ENCODE results near the gene STAG3. TPM values are rescaled to one million over a fixed set of nuclear protein-coding genes. Genes with fewer than 3 reads are reported as not detected.

Gene STAG3
- total and polyA plus RNA-seq, 9 of the 15 experiments (the other 6 are each of a cell fraction or from before 2014, with no cell fraction given) = 0.54 to 2.5 (median 1.7) TPM

DNA sequence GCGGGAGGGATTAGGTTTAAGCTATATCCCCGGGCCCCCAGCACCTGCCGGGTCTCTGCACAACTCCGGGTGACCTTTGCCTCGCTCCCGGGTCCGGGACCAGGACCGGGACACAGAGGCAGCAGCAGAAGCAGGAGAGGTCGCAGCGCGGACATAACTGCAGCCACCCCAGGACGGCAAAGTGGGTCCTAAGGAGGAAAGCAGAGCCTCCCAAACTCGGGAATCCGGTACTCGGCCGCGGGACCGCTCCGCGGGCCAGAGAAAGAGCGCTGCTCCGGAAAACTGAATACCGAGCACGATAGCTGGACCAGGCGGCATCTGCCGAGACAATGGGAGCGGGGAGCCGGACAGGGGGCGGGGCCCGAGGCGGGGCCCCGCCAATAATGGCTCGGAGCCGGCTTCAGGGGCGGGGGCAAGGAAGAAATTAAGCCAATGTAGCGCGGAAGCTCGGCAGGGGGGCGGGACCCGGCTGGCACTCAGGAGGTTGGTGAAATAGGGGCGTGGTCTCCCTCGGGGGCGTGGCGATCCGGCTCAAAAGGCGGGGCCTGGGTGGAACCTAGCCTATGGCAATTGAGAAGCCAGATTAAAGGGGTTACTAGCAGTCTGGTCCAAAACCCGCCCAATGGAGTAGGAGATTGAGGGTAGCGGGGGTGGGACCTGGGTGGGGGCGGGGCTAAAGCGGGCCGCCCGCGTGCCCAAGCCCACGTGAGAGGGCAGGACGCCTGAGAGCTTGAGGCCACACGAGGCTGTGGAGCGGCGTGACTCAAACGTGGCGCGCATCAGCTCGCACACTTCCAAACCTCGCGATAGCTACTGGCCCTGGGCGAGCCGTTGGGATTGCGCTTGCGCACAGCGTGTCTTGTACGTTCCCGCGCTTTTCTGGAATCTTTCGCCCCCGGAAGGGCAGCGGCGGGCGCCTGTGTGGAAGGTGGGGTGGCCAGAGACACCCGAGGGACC lies at the start of gene STAG3, which contains the start of gene GPC2 (continued):
- TF ChIP-seq, protein P1, sequence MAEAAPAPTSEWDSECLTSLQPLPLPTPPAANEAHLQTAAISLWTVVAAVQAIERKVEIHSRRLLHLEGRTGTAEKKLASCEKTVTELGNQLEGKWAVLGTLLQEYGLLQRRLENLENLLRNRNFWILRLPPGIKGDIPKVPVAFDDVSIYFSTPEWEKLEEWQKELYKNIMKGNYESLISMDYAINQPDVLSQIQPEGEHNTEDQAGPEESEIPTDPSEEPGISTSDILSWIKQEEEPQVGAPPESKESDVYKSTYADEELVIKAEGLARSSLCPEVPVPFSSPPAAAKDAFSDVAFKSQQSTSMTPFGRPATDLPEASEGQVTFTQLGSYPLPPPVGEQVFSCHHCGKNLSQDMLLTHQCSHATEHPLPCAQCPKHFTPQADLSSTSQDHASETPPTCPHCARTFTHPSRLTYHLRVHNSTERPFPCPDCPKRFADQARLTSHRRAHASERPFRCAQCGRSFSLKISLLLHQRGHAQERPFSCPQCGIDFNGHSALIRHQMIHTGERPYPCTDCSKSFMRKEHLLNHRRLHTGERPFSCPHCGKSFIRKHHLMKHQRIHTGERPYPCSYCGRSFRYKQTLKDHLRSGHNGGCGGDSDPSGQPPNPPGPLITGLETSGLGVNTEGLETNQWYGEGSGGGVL (CRISPR knock-in tag; IDR thresholded peaks at IDR 0.05) = no peak
- TF ChIP-seq, protein P2, sequence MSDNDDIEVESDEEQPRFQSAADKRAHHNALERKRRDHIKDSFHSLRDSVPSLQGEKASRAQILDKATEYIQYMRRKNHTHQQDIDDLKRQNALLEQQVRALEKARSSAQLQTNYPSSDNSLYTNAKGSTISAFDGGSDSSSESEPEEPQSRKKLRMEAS (CRISPR knock-in tag; IDR thresholded peaks at IDR 0.05) = peak; percentile 98
- TF ChIP-seq, protein P3, sequence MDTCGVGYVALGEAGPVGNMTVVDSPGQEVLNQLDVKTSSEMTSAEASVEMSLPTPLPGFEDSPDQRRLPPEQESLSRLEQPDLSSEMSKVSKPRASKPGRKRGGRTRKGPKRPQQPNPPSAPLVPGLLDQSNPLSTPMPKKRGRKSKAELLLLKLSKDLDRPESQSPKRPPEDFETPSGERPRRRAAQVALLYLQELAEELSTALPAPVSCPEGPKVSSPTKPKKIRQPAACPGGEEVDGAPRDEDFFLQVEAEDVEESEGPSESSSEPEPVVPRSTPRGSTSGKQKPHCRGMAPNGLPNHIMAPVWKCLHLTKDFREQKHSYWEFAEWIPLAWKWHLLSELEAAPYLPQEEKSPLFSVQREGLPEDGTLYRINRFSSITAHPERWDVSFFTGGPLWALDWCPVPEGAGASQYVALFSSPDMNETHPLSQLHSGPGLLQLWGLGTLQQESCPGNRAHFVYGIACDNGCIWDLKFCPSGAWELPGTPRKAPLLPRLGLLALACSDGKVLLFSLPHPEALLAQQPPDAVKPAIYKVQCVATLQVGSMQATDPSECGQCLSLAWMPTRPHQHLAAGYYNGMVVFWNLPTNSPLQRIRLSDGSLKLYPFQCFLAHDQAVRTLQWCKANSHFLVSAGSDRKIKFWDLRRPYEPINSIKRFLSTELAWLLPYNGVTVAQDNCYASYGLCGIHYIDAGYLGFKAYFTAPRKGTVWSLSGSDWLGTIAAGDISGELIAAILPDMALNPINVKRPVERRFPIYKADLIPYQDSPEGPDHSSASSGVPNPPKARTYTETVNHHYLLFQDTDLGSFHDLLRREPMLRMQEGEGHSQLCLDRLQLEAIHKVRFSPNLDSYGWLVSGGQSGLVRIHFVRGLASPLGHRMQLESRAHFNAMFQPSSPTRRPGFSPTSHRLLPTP (IDR thresholded peaks at IDR 0.05; ENCODE audit: borderline replicate concordance, extremely low read depth, insufficient read length) = no peak
- TF ChIP-seq, protein P4, sequence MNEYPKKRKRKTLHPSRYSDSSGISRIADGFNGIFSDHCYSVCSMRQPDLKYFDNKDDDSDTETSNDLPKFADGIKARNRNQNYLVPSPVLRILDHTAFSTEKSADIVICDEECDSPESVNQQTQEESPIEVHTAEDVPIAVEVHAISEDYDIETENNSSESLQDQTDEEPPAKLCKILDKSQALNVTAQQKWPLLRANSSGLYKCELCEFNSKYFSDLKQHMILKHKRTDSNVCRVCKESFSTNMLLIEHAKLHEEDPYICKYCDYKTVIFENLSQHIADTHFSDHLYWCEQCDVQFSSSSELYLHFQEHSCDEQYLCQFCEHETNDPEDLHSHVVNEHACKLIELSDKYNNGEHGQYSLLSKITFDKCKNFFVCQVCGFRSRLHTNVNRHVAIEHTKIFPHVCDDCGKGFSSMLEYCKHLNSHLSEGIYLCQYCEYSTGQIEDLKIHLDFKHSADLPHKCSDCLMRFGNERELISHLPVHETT (CRISPR knock-in tag; conservative IDR thresholded peaks at IDR 0.05 in 1 of 2, IDR thresholded peaks at IDR 0.05 in 1 of 2) = no peak
- TF ChIP-seq, protein P5, sequence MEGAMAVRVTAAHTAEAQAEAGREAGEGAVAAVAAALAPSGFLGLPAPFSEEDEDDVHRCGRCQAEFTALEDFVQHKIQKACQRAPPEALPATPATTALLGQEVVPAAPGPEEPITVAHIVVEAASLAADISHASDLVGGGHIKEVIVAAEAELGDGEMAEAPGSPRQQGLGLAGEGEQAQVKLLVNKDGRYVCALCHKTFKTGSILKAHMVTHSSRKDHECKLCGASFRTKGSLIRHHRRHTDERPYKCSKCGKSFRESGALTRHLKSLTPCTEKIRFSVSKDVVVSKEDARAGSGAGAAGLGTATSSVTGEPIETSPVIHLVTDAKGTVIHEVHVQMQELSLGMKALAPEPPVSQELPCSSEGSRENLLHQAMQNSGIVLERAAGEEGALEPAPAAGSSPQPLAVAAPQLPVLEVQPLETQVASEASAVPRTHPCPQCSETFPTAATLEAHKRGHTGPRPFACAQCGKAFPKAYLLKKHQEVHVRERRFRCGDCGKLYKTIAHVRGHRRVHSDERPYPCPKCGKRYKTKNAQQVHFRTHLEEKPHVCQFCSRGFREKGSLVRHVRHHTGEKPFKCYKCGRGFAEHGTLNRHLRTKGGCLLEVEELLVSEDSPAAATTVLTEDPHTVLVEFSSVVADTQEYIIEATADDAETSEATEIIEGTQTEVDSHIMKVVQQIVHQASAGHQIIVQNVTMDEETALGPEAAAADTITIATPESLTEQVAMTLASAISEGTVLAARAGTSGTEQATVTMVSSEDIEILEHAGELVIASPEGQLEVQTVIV (CRISPR knock-in tag; IDR thresholded peaks at IDR 0.05; ENCODE audit: borderline replicate concordance) = no peak
- TF ChIP-seq ZNF124 (CRISPR knock-in tag; IDR thresholded peaks at IDR 0.05) (no peak), CXXC5 (CRISPR knock-in tag; IDR thresholded peaks at IDR 0.05) (peak; percentile 54), POLR2B (IDR thresholded peaks at IDR 0.05; ENCODE audit: low read depth, partially characterized antibody) (no peak), TAL1 (IDR thresholded peaks at IDR 0.05) (no peak), TAF1 (IDR thresholded peaks at IDR 0.05; ENCODE audit: control insufficient read depth, extremely low read depth, insufficient read depth, low read length, severe bottlenecking) (no peak)
- TF ChIP-seq, protein P6, sequence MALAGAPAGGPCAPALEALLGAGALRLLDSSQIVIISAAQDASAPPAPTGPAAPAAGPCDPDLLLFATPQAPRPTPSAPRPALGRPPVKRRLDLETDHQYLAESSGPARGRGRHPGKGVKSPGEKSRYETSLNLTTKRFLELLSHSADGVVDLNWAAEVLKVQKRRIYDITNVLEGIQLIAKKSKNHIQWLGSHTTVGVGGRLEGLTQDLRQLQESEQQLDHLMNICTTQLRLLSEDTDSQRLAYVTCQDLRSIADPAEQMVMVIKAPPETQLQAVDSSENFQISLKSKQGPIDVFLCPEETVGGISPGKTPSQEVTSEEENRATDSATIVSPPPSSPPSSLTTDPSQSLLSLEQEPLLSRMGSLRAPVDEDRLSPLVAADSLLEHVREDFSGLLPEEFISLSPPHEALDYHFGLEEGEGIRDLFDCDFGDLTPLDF (CRISPR knock-in tag; IDR thresholded peaks at IDR 0.05) = no peak
- TF ChIP-seq, protein P7, sequence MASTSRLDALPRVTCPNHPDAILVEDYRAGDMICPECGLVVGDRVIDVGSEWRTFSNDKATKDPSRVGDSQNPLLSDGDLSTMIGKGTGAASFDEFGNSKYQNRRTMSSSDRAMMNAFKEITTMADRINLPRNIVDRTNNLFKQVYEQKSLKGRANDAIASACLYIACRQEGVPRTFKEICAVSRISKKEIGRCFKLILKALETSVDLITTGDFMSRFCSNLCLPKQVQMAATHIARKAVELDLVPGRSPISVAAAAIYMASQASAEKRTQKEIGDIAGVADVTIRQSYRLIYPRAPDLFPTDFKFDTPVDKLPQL (IDR thresholded peaks at IDR 0.05; ENCODE audit: extremely low read depth, insufficient read length) = no peak

Data from K562 (cell line).